ENCODE measurements around the gene C1orf159. TPM values are rescaled to one million over a fixed set of nuclear protein-coding genes. Genes with fewer than 3 reads are reported as not detected.
"Not testable (repeated sequence)": the region's sequence is repeated elsewhere in the genome, so short reads cannot be mapped to it uniquely, and the experiment has no call there.

Gene C1orf159
- total and polyA plus RNA-seq, 2 donors (not counting 1 experiment from before 2014, with no cell fraction given), result 23.0 to 25.6 TPM

GRCh38 chr1:1153874-1154273 is 38.0 kb upstream of the C1orf159 start:
- H3K9me3 ChIP-seq (ENCODE audit: control extremely low read depth in 1 of 3, control insufficient read depth in 2 of 3, insufficient read depth in 1 of 3, low read length in 2 of 3), result peaks cover 0 to 34% (median 0%) of the 10 kb centered on the region in 3 donors
- no peak for TF ChIP-seq EZH2 (IDR thresholded peaks at IDR 0.05; ENCODE audit: borderline replicate concordance, insufficient read depth, low read depth, low read length, poor library complexity, severe bottlenecking)
- no peak for TF ChIP-seq CTCF (IDR thresholded peaks at IDR 0.05)
- CTCF ChIA-PET, result no interaction called here
- no peak overlapping the region for H3K27ac ChIP-seq (ENCODE audit: low read length in 2 of 2)
- Mint-ChIP-seq H3K9me3 (ENCODE audit: insufficient read depth) (peaks cover 6% of the 10 kb centered on the region), H3K4me3 (no peak overlapping the region), H3K27ac (peak overlapping the region; percentile 2), H3K4me1 (peaks cover 2% of the 10 kb centered on the region), H3K27me3 (no peaks in the 10 kb centered on the region)
- no peaks in the 10 kb centered on the region for H3K27me3 ChIP-seq (replicated peaks in 1 of 4; ENCODE audit: control extremely low read depth in 1 of 4, control insufficient read depth in 3 of 4, insufficient read depth in 4 of 4, low read length in 3 of 4)
- no peak overlapping the region for H2AFZ ChIP-seq (ENCODE audit: insufficient read depth, low read depth, low read length, poor library complexity, severe bottlenecking)
- H3K79me2 ChIP-seq (ENCODE audit: control insufficient read depth, insufficient read depth, low read length), result no peaks in the 10 kb centered on the region
- no peak overlapping the region for H3K9ac ChIP-seq (ENCODE audit: low read length)
- H3K36me3 ChIP-seq (replicated peaks in 1 of 2; ENCODE audit: control extremely low read depth in 1 of 2, control insufficient read depth in 1 of 2, extremely low read depth in 1 of 2, insufficient read depth in 2 of 2, low read length in 1 of 2), result no peaks in the 10 kb centered on the region
- no peaks in the 10 kb centered on the region for H4K20me1 ChIP-seq (ENCODE audit: control insufficient read depth, insufficient read depth, low read length, poor library complexity, severe bottlenecking)
- ATAC-seq (ENCODE audit: low read depth), result no peak
- no peak overlapping the region for H3K4me2 ChIP-seq (replicated peaks; ENCODE audit: low read depth, low read length, poor library complexity, severe bottlenecking)
- DNase-seq, result no peak
- 88% methylated on average over 3 of the region's 4 CpGs for WGBS (ENCODE audit: insufficient coverage)
- intact Hi-C loops (cut with micrococcal nuclease), result no loop called here
- no peak overlapping the region for H3K4me3 ChIP-seq (ENCODE audit: control extremely low read depth in 1 of 5, extremely low read depth in 1 of 5, insufficient read depth in 1 of 5, low read depth in 2 of 5, low read length in 4 of 5)
- POLR2A ChIA-PET, result no interaction called here
- peaks cover 8 to 19% of the 10 kb centered on the region in 2 donors for H3K4me1 ChIP-seq (ENCODE audit: control insufficient read depth in 2 of 2, insufficient read depth in 2 of 2, low read length in 2 of 2)

- H4K20me1 ChIP-seq (ENCODE audit: control insufficient read depth, insufficient read depth, low read length, poor library complexity, severe bottlenecking); H3K4me1 Mint-ChIP-seq; ATAC-seq (ENCODE audit: low read depth); H2AFZ ChIP-seq (ENCODE audit: insufficient read depth, low read depth, low read length, poor library complexity, severe bottlenecking); H3K4me3 ChIP-seq (ENCODE audit: control extremely low read depth in 1 of 5, extremely low read depth in 1 of 5, insufficient read depth in 1 of 5, low read depth in 2 of 5, low read length in 4 of 5); H3K36me3 ChIP-seq (replicated peaks in 1 of 2; ENCODE audit: control extremely low read depth in 1 of 2, control insufficient read depth in 1 of 2, extremely low read depth in 1 of 2, insufficient read depth in 2 of 2, low read length in 1 of 2); DNase-seq; H3K9ac ChIP-seq (ENCODE audit: low read length); H3K27me3 Mint-ChIP-seq; intact Hi-C loops (cut with micrococcal nuclease); H3K9me3 Mint-ChIP-seq (ENCODE audit: insufficient read depth); H3K4me2 ChIP-seq (replicated peaks; ENCODE audit: low read depth, low read length, poor library complexity, severe bottlenecking); H3K79me2 ChIP-seq (ENCODE audit: control insufficient read depth, insufficient read depth, low read length); H3K27me3 ChIP-seq (replicated peaks in 1 of 4; ENCODE audit: control extremely low read depth in 1 of 4, control insufficient read depth in 3 of 4, insufficient read depth in 4 of 4, low read length in 3 of 4); H3K4me3 Mint-ChIP-seq; POLR2A ChIA-PET: not testable (repeated sequence)
- peak overlapping the region; percentile 77 for H3K27ac Mint-ChIP-seq
- H3K9me3 ChIP-seq (ENCODE audit: control extremely low read depth in 1 of 3, control insufficient read depth in 2 of 3, insufficient read depth in 1 of 3, low read length in 2 of 3), result peaks cover 0 to 34% (median 0%) of the 10 kb centered on the region in 3 donors
- H3K27ac ChIP-seq (ENCODE audit: low read length in 2 of 2), result peak overlapping the region in 1 of 2 donors; percentile 44
- peaks cover 2 to 12% of the 10 kb centered on the region in 2 donors for H3K4me1 ChIP-seq (ENCODE audit: control insufficient read depth in 2 of 2, insufficient read depth in 2 of 2, low read length in 2 of 2)
- CTCF ChIA-PET, result interaction anchor here (1.1 kb wide), 1 partner anchor 23 kb away, joined by 3 read pairs; no protein-coding TSS in a partner anchor
- 96% methylated on average over 13 of the region's 14 CpGs for WGBS (ENCODE audit: insufficient coverage)
Observed at GRCh38 chr1:1153215-1153614, 37.3 kb upstream of the C1orf159 start.

GRCh38 chr1:1152431-1152830 is 36.5 kb upstream of the C1orf159 start:
- ChIA-PET POLR2A (interaction anchor here (0.7 kb wide), 1 partner anchor 35 kb away, joined by 3 read pairs; no protein-coding TSS in a partner anchor), CTCF (interaction anchor here (1.1 kb wide), 1 partner anchor 22 kb away, joined by 3 read pairs; no protein-coding TSS in a partner anchor)
- H3K9ac ChIP-seq (ENCODE audit: low read length); H3K4me3 Mint-ChIP-seq; H3K4me3 ChIP-seq (ENCODE audit: control extremely low read depth in 1 of 5, extremely low read depth in 1 of 5, insufficient read depth in 1 of 5, low read depth in 2 of 5, low read length in 4 of 5); H3K27me3 ChIP-seq (replicated peaks in 1 of 4; ENCODE audit: control extremely low read depth in 1 of 4, control insufficient read depth in 3 of 4, insufficient read depth in 4 of 4, low read length in 3 of 4); H3K27me3 Mint-ChIP-seq; H3K4me1 Mint-ChIP-seq; H2AFZ ChIP-seq (ENCODE audit: insufficient read depth, low read depth, low read length, poor library complexity, severe bottlenecking); H3K4me2 ChIP-seq (replicated peaks; ENCODE audit: low read depth, low read length, poor library complexity, severe bottlenecking); H3K36me3 ChIP-seq (replicated peaks in 1 of 2; ENCODE audit: control extremely low read depth in 1 of 2, control insufficient read depth in 1 of 2, extremely low read depth in 1 of 2, insufficient read depth in 2 of 2, low read length in 1 of 2); H3K9me3 Mint-ChIP-seq (ENCODE audit: insufficient read depth); H3K4me1 ChIP-seq (ENCODE audit: control insufficient read depth in 2 of 2, insufficient read depth in 2 of 2, low read length in 2 of 2); H3K79me2 ChIP-seq (ENCODE audit: control insufficient read depth, insufficient read depth, low read length); H4K20me1 ChIP-seq (ENCODE audit: control insufficient read depth, insufficient read depth, low read length, poor library complexity, severe bottlenecking); intact Hi-C loops (cut with micrococcal nuclease); ATAC-seq (ENCODE audit: low read depth); DNase-seq: not testable (repeated sequence)
- Histone ChIP-seq H3K27ac (ENCODE audit: low read length in 2 of 2) (peak overlapping the region in 1 of 2 donors; percentile 44), H3K9me3 (ENCODE audit: control extremely low read depth in 1 of 3, control insufficient read depth in 2 of 3, insufficient read depth in 1 of 3, low read length in 2 of 3) (peaks cover 0 to 34% (median 0%) of the 10 kb centered on the region in 3 donors)
- peak overlapping the region; percentile 76 for H3K27ac Mint-ChIP-seq
- WGBS (ENCODE audit: insufficient coverage), result 95% methylated on average over 13 of the region's 13 CpGs
